HepG2 (cell line): ENCODE measurements around the gene NPEPL1. TPM values are rescaled to one million over a fixed set of nuclear protein-coding genes. Genes with fewer than 3 reads are reported as not detected.

Experiments used
- ATAC-seq: fragments of 200-7000 bp; cut with Tn5 transposase; 3 replicates; pipeline ENCODE4 v1.9.1; 2020; ENCODE audit warnings: mild to moderate bottlenecking, moderate library complexity
- BruUV-seq: library from RNA; stranded (reverse); fragments of 400-500 nt; replicated peaks from 2 replicates; lab custom pipeline; 2021; lab: Mats Ljungman, UMichigan
- CTCF ChIA-PET: fragments of 300-600 bp; formaldehyde crosslinking; extraction: SDS; loops from one replicate; lab custom pipeline; 2021; ENCODE audit warnings: low total read pairs, inconsistent platforms, low intra/inter-chr PET ratio; lab: Yijun Ruan, JAX
- POLR2A ChIA-PET: fragments of 350-600 bp; sonication (Branson Sonifier 250); formaldehyde crosslinking; loops from one replicate; lab custom pipeline; 2020; ENCODE audit warnings: antibody characterized with exemption, inconsistent platforms; lab: Yijun Ruan, JAX
- DNase-seq: peaks from one replicate; pipeline ENCODE4 v3.0.0-alpha.2; 2015; ENCODE audit warnings: low spot score
- FAIRE-seq: peaks from 3 replicates; lab custom pipeline; 2011; peaks lifted over from hg19 to GRCh38; lab: Jason Lieb, UNC
- H2AFZ ChIP-seq: one replicate; pipeline ENCODE4 v1.6.1; 2011; ENCODE audit warnings: low read length, inconsistent platforms
- H3K27ac ChIP-seq: fragments of 300-600 bp; 3 replicates; pipeline ENCODE4 v1.8.0; 2011; ENCODE audit warnings: mixed run types, mild to moderate bottlenecking, mixed read lengths, low read length, inconsistent platforms; ENCODE audit not compliant: insufficient read depth; ENCODE audit errors: extremely low read length
- H3K27me3 ChIP-seq, 2 experiments: fragments of 200-600 bp in 1 of 2; 2 replicates in 1 of 2; 3 replicates in 1 of 2; pipeline versions ENCODE4 v1.6.0 to v1.8.0; 2011; ENCODE audit warnings: low read length in 2 of 2, mild to moderate bottlenecking in 2 of 2, moderate library complexity in 2 of 2, inconsistent platforms in 1 of 2; ENCODE audit not compliant: insufficient read depth in 2 of 2, control insufficient read depth in 1 of 2
- H3K36me3 ChIP-seq, 2 experiments: fragments of 200-600 bp in 1 of 2; replicated peaks in 1 of 2; 2 replicates in 1 of 2; 3 replicates in 1 of 2; pipeline versions ENCODE4 v1.5.1 to v1.8.0; 2011; ENCODE audit warnings: low read length in 2 of 2, inconsistent platforms in 1 of 2; ENCODE audit not compliant: insufficient read depth in 2 of 2, control insufficient read depth in 1 of 2
- H3K4me1 ChIP-seq: 2 replicates; pipeline ENCODE4 v1.5.1; 2012; ENCODE audit warnings: low read length, inconsistent platforms; ENCODE audit not compliant: insufficient read depth
- H3K4me2 ChIP-seq: 2 replicates; pipeline ENCODE4 v1.6.0; 2011; ENCODE audit warnings: low read depth, low read length, inconsistent platforms
- H3K4me3 ChIP-seq, 3 experiments: fragments of 200-600 bp in 1 of 3; sonication (generic), shearing (Covaris generic) in 1 of 3; replicated peaks in 1 of 3; 2 replicates each; pipeline ENCODE4 v1.5.1; 2011 to 2016; ENCODE audit warnings: low read length in 3 of 3, inconsistent platforms in 2 of 3, low read depth in 2 of 3, mild to moderate bottlenecking in 2 of 3, control low read depth in 1 of 3, mixed read lengths in 1 of 3; ENCODE audit not compliant: insufficient read depth in 1 of 3
- H3K79me2 ChIP-seq: one replicate; pipeline ENCODE4 v1.6.1; 2011; ENCODE audit warnings: low read length, inconsistent platforms; ENCODE audit not compliant: insufficient read depth
- H3K9ac ChIP-seq: 2 replicates; pipeline ENCODE4 v1.6.0; 2011; ENCODE audit warnings: mild to moderate bottlenecking, low read depth, low read length, inconsistent platforms; ENCODE audit not compliant: insufficient read depth
- H3K9me3 ChIP-seq: 2 replicates; pipeline ENCODE4 v1.5.1; 2012; ENCODE audit warnings: mild to moderate bottlenecking, low read length
- H4K20me1 ChIP-seq: 2 replicates; pipeline ENCODE4 v1.6.0; 2011; ENCODE audit warnings: inconsistent platforms, mild to moderate bottlenecking, low read length, moderate library complexity; ENCODE audit not compliant: insufficient read depth
- AKAP8 ChIP-seq: sonication (generic); formaldehyde crosslinking; IDR thresholded peaks from 2 replicates; pipeline ENCODE4 v1.5.1; 2020; ENCODE audit warnings: mild to moderate bottlenecking, missing genetic modification reagents
- CREM ChIP-seq, 2 experiments: sonication (generic) in 1 of 2; formaldehyde crosslinking in 1 of 2; IDR thresholded peaks; 2 replicates each; pipeline versions ENCODE4 v1.4.0 to v1.6.1; 2016 to 2020; ENCODE audit warnings: antibody characterized with exemption in 1 of 2, mild to moderate bottlenecking in 1 of 2, missing genetic modification reagents in 1 of 2
- ESRRA ChIP-seq: sonication (generic); formaldehyde crosslinking; IDR thresholded peaks from 2 replicates; pipeline ENCODE4 v1.5.1; 2020; ENCODE audit warnings: mild to moderate bottlenecking, low read depth, missing genetic modification reagents
- FOXK2 ChIP-seq: fragments of 450-650 bp; IDR thresholded peaks from 2 replicates; pipeline ENCODE4 v1.6.1; 2016
- HOXA9 ChIP-seq: sonication (generic); formaldehyde crosslinking; IDR thresholded peaks from 2 replicates; pipeline ENCODE4 v1.8.1; 2022; ENCODE audit warnings: missing genetic modification reagents, mild to moderate bottlenecking, moderate library complexity, borderline replicate concordance
- MTA1 ChIP-seq: sonication (generic); formaldehyde crosslinking; IDR thresholded peaks from 2 replicates; pipeline ENCODE4 v1.4.0; 2020; ENCODE audit warnings: missing genetic modification reagents, mild to moderate bottlenecking, borderline replicate concordance
- SPEN ChIP-seq: sonication (generic); formaldehyde crosslinking; IDR thresholded peaks from 2 replicates; pipeline ENCODE4 v1.5.1; 2020; ENCODE audit warnings: low read depth, mild to moderate bottlenecking, missing genetic modification reagents
- ZNF550 ChIP-seq: sonication (generic); formaldehyde crosslinking; IDR thresholded peaks from 2 replicates; pipeline ENCODE4 v1.4.0; 2020; ENCODE audit warnings: mild to moderate bottlenecking, missing genetic modification reagents, borderline replicate concordance
- WGBS: methylation state at CpG from one replicate; pipeline ENCODE4 v1.1.6; 2017; ENCODE audit warnings: low lambda C conversion rate; 5-methylcytosine and 5-hydroxymethylcytosine counted together
- in situ Hi-C: cut with HindIII; loops from 2 replicates; pipeline ENCODE4 v1.10.0; 2017; ENCODE audit warnings: low pct_unique_long_range_greater_than_20kb; ENCODE audit not compliant: extremely low pct_ligation_motif_present
- intact Hi-C: fragments of 100-400 bp; cut with micrococcal nuclease; formaldehyde crosslinking; loops from one replicate; pipeline ENCODE4 v1.10.0; 2022; ENCODE audit not compliant: unreplicated experiment
- polyA plus RNA-seq, 8 experiments: library from polyadenylated mRNA; depleted of rRNA in 3 of 8; stranded (reverse) in 7 of 8; unstranded in 1 of 8; fragments of >200 nt; fragmentation: Illumina TruSeq in 4 of 8; extraction: Trizol in 4 of 8; gene quantifications; 2 replicates each; pipeline versions ENCODE4 v1.2.1 to v1.2.3, GENCODE V29; 2011 to 2016; ENCODE audit warnings: low read depth in 4 of 8, missing spikeins in 1 of 8, mixed read lengths in 1 of 8; ENCODE audit not compliant: insufficient read depth in 1 of 8
- total RNA-seq, 5 experiments: library from RNA; depleted of rRNA; stranded (reverse); fragments of >200 nt; fragmentation: Illumina TruSeq; extraction: Trizol; gene quantifications; 2 replicates each; pipeline ENCODE4 v1.2.3, GENCODE V29; 2016; ENCODE audit warnings: low read depth in 1 of 5
- TF ChIP-seq, protein P1 (sequence below): IDR thresholded peaks from 2 replicates; pipeline ENCODE4 v1.4.0; 2020; ENCODE audit warnings: mild to moderate bottlenecking, missing genetic modification reagents
- TF ChIP-seq, protein P2 (sequence below): sonication (generic); formaldehyde crosslinking; conservative IDR thresholded peaks from 2 replicates; pipeline ENCODE4 v1.8.0; 2022; ENCODE audit warnings: mild to moderate bottlenecking, moderate library complexity, missing genetic modification reagents
- TF ChIP-seq, protein P3 (sequence below): sonication (generic); formaldehyde crosslinking; IDR thresholded peaks from 2 replicates; pipeline ENCODE4 v1.4.0; 2020; ENCODE audit warnings: missing genetic modification reagents, mild to moderate bottlenecking, borderline replicate concordance

Gene NPEPL1
- total and polyA plus RNA-seq, 2 of the 13 experiments (the other 11 are each of a cell fraction or from before 2014, with no cell fraction given), result 4.1 to 7.5 TPM

DNA sequence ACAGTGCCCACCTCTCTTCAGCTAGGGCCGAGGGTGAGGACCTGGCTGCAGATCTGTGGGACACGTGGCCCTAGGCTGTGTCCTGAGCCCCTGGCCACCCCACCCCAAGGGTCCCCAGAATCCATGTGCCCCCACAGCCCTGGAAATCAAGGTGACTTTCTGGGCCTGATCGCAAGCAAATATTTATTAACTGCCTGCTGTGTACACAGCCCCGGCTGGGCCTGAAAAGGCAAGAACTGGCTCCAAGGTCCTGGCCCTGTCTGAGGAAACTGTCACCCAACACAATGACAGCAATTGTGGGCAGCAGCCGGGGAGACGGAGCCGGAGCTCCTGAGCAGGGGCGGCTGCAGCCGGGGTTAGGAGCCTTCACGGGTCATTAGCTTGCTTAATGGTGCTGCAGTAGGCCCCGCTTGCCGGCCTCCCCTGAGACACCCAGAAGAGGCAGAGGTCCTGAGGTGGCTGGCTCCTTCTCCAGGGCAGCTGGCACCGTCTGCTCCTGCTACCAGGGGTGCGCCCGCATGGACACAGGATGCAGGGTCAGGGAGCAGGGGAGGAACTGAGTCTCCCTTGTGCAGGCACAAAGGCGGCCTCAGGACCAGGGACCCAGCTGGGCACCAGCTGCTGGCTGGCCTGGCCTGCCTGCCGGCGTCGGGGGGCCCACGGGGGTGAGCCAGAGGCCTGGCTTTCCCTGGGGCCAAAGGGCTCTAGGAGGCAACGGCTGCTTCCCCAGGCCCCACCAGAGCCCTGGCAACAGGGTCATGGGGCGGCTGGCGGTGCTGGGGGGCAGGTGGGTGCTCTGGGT is 24.1 kb downstream of the NPEPL1 start:
- H3K9me3 ChIP-seq, result no peaks in the 10 kb centered on the region
- DNase-seq, result peak; percentile 53
- BruUV-seq, result no TSS peak
- FAIRE-seq, result peak; percentile 68
- peaks cover 2 to 22% of the 10 kb centered on the region in 2 experiments; a peak in 4 of 5 replicates for H3K27me3 ChIP-seq
- no peak overlapping the region for H2AFZ ChIP-seq
- CTCF ChIA-PET, result no interaction called here
- no peaks in the 10 kb centered on the region for H3K36me3 ChIP-seq
- H3K4me1 ChIP-seq, result peaks cover 23% of the 10 kb centered on the region
- peak; percentile 65 for ATAC-seq
- no peak overlapping the region for H3K27ac ChIP-seq
- intact Hi-C loops, result no loop called here
- 21% methylated on average over 15 of the region's 23 CpGs for WGBS
- peak overlapping the region; percentile 48 for H3K4me2 ChIP-seq
- peak overlapping the region in 1 of 3 experiments; percentile 44; a peak in 1 of 6 replicates for H3K4me3 ChIP-seq
- POLR2A ChIA-PET, result interaction anchor here (1.1 kb wide), 1 partner anchor 10 kb away, joined by 3 read pairs; no protein-coding TSS in a partner anchor
- H4K20me1 ChIP-seq, result no peaks in the 10 kb centered on the region; the same call in 1 of the 2 replicates
- in situ Hi-C loops, result no loop called here
- H3K9ac ChIP-seq, result no peak overlapping the region
- no peaks in the 10 kb centered on the region for H3K79me2 ChIP-seq
- TF ChIP-seq, protein P1, sequence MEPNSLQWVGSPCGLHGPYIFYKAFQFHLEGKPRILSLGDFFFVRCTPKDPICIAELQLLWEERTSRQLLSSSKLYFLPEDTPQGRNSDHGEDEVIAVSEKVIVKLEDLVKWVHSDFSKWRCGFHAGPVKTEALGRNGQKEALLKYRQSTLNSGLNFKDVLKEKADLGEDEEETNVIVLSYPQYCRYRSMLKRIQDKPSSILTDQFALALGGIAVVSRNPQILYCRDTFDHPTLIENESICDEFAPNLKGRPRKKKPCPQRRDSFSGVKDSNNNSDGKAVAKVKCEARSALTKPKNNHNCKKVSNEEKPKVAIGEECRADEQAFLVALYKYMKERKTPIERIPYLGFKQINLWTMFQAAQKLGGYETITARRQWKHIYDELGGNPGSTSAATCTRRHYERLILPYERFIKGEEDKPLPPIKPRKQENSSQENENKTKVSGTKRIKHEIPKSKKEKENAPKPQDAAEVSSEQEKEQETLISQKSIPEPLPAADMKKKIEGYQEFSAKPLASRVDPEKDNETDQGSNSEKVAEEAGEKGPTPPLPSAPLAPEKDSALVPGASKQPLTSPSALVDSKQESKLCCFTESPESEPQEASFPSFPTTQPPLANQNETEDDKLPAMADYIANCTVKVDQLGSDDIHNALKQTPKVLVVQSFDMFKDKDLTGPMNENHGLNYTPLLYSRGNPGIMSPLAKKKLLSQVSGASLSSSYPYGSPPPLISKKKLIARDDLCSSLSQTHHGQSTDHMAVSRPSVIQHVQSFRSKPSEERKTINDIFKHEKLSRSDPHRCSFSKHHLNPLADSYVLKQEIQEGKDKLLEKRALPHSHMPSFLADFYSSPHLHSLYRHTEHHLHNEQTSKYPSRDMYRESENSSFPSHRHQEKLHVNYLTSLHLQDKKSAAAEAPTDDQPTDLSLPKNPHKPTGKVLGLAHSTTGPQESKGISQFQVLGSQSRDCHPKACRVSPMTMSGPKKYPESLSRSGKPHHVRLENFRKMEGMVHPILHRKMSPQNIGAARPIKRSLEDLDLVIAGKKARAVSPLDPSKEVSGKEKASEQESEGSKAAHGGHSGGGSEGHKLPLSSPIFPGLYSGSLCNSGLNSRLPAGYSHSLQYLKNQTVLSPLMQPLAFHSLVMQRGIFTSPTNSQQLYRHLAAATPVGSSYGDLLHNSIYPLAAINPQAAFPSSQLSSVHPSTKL (CRISPR knock-in tag), result peak; percentile 19; the same call in 1 of the 2 replicates
- peak; percentile 50; the same call in 1 of the 2 replicates for TF ChIP-seq MTA1 (CRISPR knock-in tag)
- TF ChIP-seq ESRRA (CRISPR knock-in tag), result 0 out of 2 replicates have a peak, but pooled peaks have one; percentile 32
- TF ChIP-seq ZNF550 (CRISPR knock-in tag), result 0 out of 2 replicates have a peak, but pooled peaks have one; percentile 28
- TF ChIP-seq SPEN, result peak; percentile 63
- peak; percentile 33; the same call in 1 of the 2 replicates for TF ChIP-seq HOXA9
- TF ChIP-seq, protein P2, sequence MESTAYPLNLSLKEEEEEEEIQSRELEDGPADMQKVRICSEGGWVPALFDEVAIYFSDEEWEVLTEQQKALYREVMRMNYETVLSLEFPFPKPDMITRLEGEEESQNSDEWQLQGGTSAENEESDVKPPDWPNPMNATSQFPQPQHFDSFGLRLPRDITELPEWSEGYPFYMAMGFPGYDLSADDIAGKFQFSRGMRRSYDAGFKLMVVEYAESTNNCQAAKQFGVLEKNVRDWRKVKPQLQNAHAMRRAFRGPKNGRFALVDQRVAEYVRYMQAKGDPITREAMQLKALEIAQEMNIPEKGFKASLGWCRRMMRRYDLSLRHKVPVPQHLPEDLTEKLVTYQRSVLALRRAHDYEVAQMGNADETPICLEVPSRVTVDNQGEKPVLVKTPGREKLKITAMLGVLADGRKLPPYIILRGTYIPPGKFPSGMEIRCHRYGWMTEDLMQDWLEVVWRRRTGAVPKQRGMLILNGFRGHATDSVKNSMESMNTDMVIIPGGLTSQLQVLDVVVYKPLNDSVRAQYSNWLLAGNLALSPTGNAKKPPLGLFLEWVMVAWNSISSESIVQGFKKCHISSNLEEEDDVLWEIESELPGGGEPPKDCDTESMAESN, result peak; percentile 55; the same call in 1 of the 2 replicates
- TF ChIP-seq AKAP8 (CRISPR knock-in tag), result peak; percentile 71; the same call in 1 of the 2 replicates
- TF ChIP-seq, protein P3, sequence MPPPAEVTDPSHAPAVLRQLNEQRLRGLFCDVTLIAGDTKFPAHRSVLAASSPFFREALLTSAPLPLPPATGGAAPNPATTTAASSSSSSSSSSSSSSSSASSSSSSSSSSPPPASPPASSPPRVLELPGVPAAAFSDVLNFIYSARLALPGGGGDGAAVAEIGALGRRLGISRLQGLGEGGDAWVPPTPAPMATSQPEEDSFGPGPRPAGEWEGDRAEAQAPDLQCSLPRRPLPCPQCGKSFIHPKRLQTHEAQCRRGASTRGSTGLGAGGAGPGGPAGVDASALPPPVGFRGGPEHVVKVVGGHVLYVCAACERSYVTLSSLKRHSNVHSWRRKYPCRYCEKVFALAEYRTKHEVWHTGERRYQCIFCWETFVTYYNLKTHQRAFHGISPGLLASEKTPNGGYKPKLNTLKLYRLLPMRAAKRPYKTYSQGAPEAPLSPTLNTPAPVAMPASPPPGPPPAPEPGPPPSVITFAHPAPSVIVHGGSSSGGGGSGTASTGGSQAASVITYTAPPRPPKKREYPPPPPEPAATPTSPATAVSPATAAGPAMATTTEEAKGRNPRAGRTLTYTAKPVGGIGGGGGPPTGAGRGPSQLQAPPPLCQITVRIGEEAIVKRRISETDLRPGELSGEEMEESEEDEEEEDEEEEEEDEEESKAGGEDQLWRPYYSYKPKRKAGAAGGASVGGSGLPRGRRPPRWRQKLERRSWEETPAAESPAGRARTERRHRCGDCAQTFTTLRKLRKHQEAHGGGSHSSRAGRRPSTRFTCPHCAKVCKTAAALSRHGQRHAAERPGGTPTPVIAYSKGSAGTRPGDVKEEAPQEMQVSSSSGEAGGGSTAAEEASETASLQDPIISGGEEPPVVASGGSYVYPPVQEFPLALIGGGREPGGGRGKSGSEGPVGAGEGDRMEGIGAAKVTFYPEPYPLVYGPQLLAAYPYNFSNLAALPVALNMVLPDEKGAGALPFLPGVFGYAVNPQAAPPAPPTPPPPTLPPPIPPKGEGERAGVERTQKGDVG, result 0 out of 2 replicates have a peak, but pooled peaks have one; percentile 31
- no peak for TF ChIP-seq CREM (IDR thresholded peaks at IDR 0.05)
- TF ChIP-seq CREM (CRISPR knock-in tag; IDR thresholded peaks at IDR 0.05), result 0 out of 2 replicates have a peak, but pooled peaks have one; percentile 2
- no peak for TF ChIP-seq FOXK2
